HG02571 (cell line): Measurements from ENCODE around the gene PTPN2.

Source experiments
- ATAC-seq: cut with Tn5 transposase; IDR thresholded peaks from one replicate; pipeline ENCODE4 v1.9.1; 2021; ENCODE audit warnings: mild to moderate bottlenecking, moderate library complexity; ENCODE audit not compliant: unreplicated experiment

PTPN2 gene

GRCh38 chr18:12828116-12829051, 55.7 kb downstream of the PTPN2 start:
- ATAC-seq: no peak

- ATAC-seq: no peak
Observed at GRCh38 chr18:12827588-12827987, 56.4 kb downstream of the PTPN2 start.

- ATAC-seq: no peak
Observed at GRCh38 chr18:12825230-12825629, 58.8 kb downstream of the PTPN2 start.

GRCh38 chr18:12823892-12824291, 60.1 kb downstream of the PTPN2 start:
- no peak for ATAC-seq

GRCh38 chr18:12821408-12821807, 62.6 kb downstream of the PTPN2 start:
- no peak for ATAC-seq

- no peak for ATAC-seq
Observed at GRCh38 chr18:12820506-12820905, 63.5 kb downstream of the PTPN2 start.

GRCh38 chr18:12819841-12820240, 64.2 kb downstream of the PTPN2 start:
- no peak for ATAC-seq

- ATAC-seq: peak; percentile 80
Observed at GRCh38 chr18:12819322-12819721, 64.7 kb downstream of the PTPN2 start.

- no peak for ATAC-seq
Observed at GRCh38 chr18:12818243-12818642, 65.8 kb downstream of the PTPN2 start.

- no peak for ATAC-seq
Observed at GRCh38 chr18:12816451-12816850, 67.6 kb downstream of the PTPN2 start.

GRCh38 chr18:12811191-12811950, 72.7 kb downstream of the PTPN2 start:
- ATAC-seq: no peak

- no peak for ATAC-seq
Observed at GRCh38 chr18:12803069-12803936, 80.7 kb downstream of the PTPN2 start.

GRCh38 chr18:12802538-12802937, 81.5 kb downstream of the PTPN2 start:
- no peak for ATAC-seq

- no peak for ATAC-seq
Observed at GRCh38 chr18:12796448-12796847, 87.6 kb downstream of the PTPN2 start.

GRCh38 chr18:12791610-12792009, 92.4 kb downstream of the PTPN2 start:
- ATAC-seq: no peak

GRCh38 chr18:12786669-12787068, 97.4 kb downstream of the PTPN2 start:
- ATAC-seq: no peak

GRCh38 chr18:12783524-12783923, 100.5 kb downstream of the PTPN2 start:
- no peak for ATAC-seq

GRCh38 chr18:12782521-12782920, 101.5 kb downstream of the PTPN2 start:
- ATAC-seq: no peak

GRCh38 chr18:12779456-12779855, 104.6 kb downstream of the PTPN2 start:
- ATAC-seq: no peak

- ATAC-seq: no peak
Observed at GRCh38 chr18:12779043-12779442, 105.0 kb downstream of the PTPN2 start.

- no peak for ATAC-seq
Observed at GRCh38 chr18:12777500-12777944, 106.5 kb downstream of the PTPN2 start.
